HG02852 (cell line): ENCODE results near the gene NOXRED1.

ENCODE experiments used
- ATAC-seq: cut with Tn5 transposase; IDR thresholded peaks from one replicate; pipeline ENCODE4 v1.9.1; 2021; ENCODE audit warnings: mild to moderate bottlenecking, moderate library complexity; ENCODE audit not compliant: unreplicated experiment

Gene NOXRED1

GRCh38 chr14:77344377-77344996 is 78.8 kb downstream of the NOXRED1 start:
- no peak for ATAC-seq
